Measurements from ENCODE around the gene TRPM3.

TRPM3 gene

DNA sequence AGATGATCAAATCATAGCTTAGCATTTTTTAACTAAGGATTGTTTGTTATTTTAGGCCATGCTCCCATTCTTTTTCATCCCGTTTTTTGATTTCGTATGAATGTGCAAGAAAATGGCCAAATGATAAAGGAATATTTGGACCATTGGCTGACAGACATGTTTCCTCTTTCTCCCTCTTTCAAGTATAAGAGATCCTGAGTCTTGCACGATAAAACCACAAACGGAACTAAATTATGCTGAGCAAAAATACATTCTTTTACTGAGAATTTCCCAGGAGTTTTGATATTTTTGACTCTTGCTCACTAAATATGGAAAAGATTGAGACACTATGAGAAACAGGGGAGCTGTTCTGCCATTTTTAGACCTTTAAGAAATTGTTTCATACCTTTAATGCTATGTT is 616.6 kb downstream of the TRPM3 start:
- no peak for DNase-seq (ENCODE audit: low spot score)
- in situ Hi-C loops (cut with MboI; ENCODE audit: low pct_unique_long_range_greater_than_20kb, low sequenced_read_pairs, unreplicated experiment): no loop called here
- TF ChIP-seq, protein P1, sequence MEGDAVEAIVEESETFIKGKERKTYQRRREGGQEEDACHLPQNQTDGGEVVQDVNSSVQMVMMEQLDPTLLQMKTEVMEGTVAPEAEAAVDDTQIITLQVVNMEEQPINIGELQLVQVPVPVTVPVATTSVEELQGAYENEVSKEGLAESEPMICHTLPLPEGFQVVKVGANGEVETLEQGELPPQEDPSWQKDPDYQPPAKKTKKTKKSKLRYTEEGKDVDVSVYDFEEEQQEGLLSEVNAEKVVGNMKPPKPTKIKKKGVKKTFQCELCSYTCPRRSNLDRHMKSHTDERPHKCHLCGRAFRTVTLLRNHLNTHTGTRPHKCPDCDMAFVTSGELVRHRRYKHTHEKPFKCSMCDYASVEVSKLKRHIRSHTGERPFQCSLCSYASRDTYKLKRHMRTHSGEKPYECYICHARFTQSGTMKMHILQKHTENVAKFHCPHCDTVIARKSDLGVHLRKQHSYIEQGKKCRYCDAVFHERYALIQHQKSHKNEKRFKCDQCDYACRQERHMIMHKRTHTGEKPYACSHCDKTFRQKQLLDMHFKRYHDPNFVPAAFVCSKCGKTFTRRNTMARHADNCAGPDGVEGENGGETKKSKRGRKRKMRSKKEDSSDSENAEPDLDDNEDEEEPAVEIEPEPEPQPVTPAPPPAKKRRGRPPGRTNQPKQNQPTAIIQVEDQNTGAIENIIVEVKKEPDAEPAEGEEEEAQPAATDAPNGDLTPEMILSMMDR (IDR thresholded peaks at IDR 0.05; ENCODE audit: extremely low read depth, insufficient read depth, missing control alignments): no peak

DNA sequence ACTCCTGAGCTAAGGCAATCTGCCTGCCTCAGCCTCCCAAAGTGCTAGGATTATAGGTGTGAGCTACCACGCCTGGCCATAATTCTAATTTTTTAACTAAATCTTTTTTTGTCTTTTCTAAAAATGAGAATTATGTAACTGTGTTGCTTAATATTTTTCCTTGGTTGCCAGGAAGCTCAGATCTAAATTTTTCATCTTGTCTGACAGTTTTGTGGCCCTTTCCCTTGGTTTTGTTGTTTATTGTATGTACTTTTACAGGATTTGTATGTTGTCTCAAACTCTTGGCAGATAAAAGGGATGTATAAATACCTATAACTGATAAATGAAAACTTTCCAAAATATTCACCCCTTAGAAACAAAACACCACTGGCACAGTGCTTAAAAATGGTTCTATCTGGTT is 618.7 kb downstream of the TRPM3 start:
- TF ChIP-seq, protein P1 (IDR thresholded peaks at IDR 0.05; ENCODE audit: extremely low read depth, insufficient read depth, missing control alignments): no peak
- in situ Hi-C loops (cut with MboI; ENCODE audit: low pct_unique_long_range_greater_than_20kb, low sequenced_read_pairs, unreplicated experiment): no loop called here
- no peak for DNase-seq (ENCODE audit: low spot score)

DNA sequence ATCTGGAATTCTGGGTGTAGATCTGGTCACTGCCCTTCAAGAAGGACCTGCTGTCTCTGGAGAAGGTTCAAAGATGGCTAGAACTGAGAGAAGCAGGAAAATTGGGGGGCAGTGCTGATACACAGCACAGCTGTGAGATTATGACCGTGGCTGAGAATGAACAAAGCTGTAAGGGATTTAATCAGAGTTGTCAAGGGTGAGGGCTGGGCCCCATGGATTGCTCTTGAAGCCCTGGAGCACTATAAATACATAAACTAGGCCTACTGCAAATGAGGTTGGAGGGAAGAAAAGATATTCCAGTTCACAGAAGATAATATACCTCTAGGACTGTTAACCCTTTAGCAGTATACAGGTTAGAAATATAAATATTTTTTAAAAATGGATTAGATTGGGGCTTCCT is 620.6 kb downstream of the TRPM3 start:
- TF ChIP-seq, protein P1 (IDR thresholded peaks at IDR 0.05; ENCODE audit: extremely low read depth, insufficient read depth, missing control alignments): no peak
- DNase-seq (ENCODE audit: low spot score): no peak
- in situ Hi-C loops (cut with MboI; ENCODE audit: low pct_unique_long_range_greater_than_20kb, low sequenced_read_pairs, unreplicated experiment): no loop called here

DNA sequence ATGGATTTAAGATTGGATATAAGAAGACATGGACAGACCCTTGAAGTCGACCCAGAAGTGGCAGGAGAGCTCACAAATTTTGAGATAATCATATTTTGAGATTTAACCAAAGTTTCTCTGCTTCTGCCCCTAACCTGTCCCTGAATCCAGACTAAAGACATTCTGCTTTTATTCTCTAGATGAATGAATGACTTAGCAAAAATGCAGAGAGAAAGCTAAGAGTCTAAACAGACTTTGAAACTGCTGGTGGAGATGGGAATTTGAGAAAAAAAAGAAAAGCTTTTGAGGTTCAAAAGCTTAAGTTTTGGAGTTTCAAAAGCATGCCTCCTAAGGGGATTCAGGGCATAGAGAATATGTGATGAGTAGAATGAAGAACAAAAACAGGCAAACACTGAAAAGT is 621.8 kb downstream of the TRPM3 start:
- TF ChIP-seq, protein P1 (IDR thresholded peaks at IDR 0.05; ENCODE audit: extremely low read depth, insufficient read depth, missing control alignments): no peak
- in situ Hi-C loops (cut with MboI; ENCODE audit: low pct_unique_long_range_greater_than_20kb, low sequenced_read_pairs, unreplicated experiment): no loop called here
- DNase-seq (ENCODE audit: low spot score): no peak

DNA sequence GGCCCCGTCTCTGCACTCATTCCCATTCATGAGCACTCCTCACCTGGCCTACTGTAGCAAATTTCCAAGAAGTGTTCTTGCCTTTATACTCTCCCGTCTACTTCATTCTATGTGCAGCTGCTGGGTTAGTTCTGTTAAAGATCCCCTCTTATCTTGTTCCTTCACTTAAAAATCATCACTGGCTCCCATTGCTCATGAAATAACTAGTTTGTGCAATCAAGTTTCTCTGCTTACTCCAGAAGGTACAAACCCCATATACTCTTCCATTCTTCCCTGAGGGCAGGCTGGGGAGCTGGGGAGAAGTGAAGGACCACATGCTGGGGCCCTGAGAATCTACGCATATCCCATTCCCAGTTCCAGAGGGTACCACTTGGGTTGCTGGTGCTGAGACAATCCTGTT is 622.6 kb downstream of the TRPM3 start:
- no peak for DNase-seq (ENCODE audit: low spot score)
- in situ Hi-C loops (cut with MboI; ENCODE audit: low pct_unique_long_range_greater_than_20kb, low sequenced_read_pairs, unreplicated experiment): no loop called here
- TF ChIP-seq, protein P1 (IDR thresholded peaks at IDR 0.05; ENCODE audit: extremely low read depth, insufficient read depth, missing control alignments): no peak

DNA sequence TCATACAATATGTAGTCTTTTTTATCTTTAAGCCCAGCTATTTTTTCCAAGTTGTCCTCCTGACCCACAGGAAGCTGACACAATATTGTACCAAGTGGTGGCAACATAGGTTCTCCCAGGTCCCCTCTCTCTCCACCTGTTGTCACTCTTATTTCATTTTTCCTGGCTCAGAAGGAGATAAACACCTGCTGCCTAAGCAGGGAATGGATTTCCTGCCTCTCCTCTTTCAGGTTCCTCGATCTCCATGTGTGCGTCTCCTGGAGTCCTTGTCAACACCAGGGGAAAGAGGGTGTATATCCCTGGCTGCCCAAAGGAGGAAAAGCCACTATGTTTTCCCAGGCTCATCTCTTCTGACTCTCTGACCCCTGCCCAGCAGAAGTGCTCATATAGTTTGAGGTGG is 625.2 kb downstream of the TRPM3 start:
- TF ChIP-seq, protein P1 (IDR thresholded peaks at IDR 0.05; ENCODE audit: extremely low read depth, insufficient read depth, missing control alignments): no peak
- in situ Hi-C loops (cut with MboI; ENCODE audit: low pct_unique_long_range_greater_than_20kb, low sequenced_read_pairs, unreplicated experiment): no loop called here

DNA sequence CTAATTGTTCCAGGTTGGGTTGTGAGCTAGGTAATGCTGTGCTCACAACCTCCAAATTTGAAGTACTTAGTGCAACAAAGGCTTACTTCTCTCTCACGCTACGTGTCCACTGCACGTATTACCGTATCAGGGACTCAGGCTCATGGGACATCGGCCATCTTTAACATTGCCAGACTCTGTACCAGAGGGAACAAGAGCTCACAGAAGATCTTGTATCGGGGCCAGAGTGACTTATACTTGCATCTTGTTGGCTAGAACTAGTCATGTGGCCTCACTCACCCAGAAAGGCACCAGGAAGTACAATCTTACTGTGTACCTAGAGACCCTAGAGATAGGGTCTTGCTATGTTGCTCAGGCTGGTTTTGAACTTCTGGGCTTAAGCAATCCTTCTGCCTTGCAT is 625.9 kb downstream of the TRPM3 start:
- TF ChIP-seq, protein P1 (IDR thresholded peaks at IDR 0.05; ENCODE audit: extremely low read depth, insufficient read depth, missing control alignments): no peak
- in situ Hi-C loops (cut with MboI; ENCODE audit: low pct_unique_long_range_greater_than_20kb, low sequenced_read_pairs, unreplicated experiment): no loop called here
- no peak for DNase-seq (ENCODE audit: low spot score)

More for the DNA sequence above, 625.2 kb downstream of the TRPM3 start:
- DNase-seq (ENCODE audit: low spot score): no peak
